HG02623 (cell line): ENCODE data around the gene RECQL5.

Source experiments
- ATAC-seq: cut with Tn5 transposase; IDR thresholded peaks from one replicate; pipeline ENCODE4 v1.9.1; 2021; ENCODE audit warnings: moderate library complexity; ENCODE audit not compliant: unreplicated experiment

Gene RECQL5

GRCh38 chr17:75688209-75688825, 21.4 kb upstream of the RECQL5 start:
- no peak for ATAC-seq

- ATAC-seq: no peak
Measured at GRCh38 chr17:75685499-75685898, 18.5 kb upstream of the RECQL5 start.

- ATAC-seq: no peak
Measured at GRCh38 chr17:75684924-75685323, 18.0 kb upstream of the RECQL5 start.

- no peak for ATAC-seq
Measured at GRCh38 chr17:75684249-75684648, 17.3 kb upstream of the RECQL5 start.

GRCh38 chr17:75683583-75683982, 16.6 kb upstream of the RECQL5 start:
- ATAC-seq: no peak

- no peak for ATAC-seq
Measured at GRCh38 chr17:75681289-75681688, 14.3 kb upstream of the RECQL5 start.

GRCh38 chr17:75680431-75680830, 13.5 kb upstream of the RECQL5 start:
- ATAC-seq: no peak

- no peak for ATAC-seq
Measured at GRCh38 chr17:75679706-75680211, 12.8 kb upstream of the RECQL5 start.

GRCh38 chr17:75676461-75676860, 9.5 kb upstream of the RECQL5 start:
- ATAC-seq: no peak

- ATAC-seq: no peak
Measured at GRCh38 chr17:75673487-75673886, 6.5 kb upstream of the RECQL5 start.

GRCh38 chr17:75672011-75672410, 5.1 kb upstream of the RECQL5 start:
- no peak for ATAC-seq

- no peak for ATAC-seq
Measured at GRCh38 chr17:75670868-75671267, 3.9 kb upstream of the RECQL5 start.

- no peak for ATAC-seq
Measured at GRCh38 chr17:75668489-75668888, 1.5 kb upstream of the RECQL5 start.

GRCh38 chr17:75667825-75668224, 871 bp upstream of the RECQL5 start:
- no peak for ATAC-seq

GRCh38 chr17:75665981-75666380, 973 bp downstream of the RECQL5 start:
- ATAC-seq: no peak

GRCh38 chr17:75664099-75664549, 2.8 kb downstream of the RECQL5 start:
- ATAC-seq: peak; percentile 57

- no peak for ATAC-seq
Measured at GRCh38 chr17:75662511-75662910, 4.4 kb downstream of the RECQL5 start.

- ATAC-seq: no peak
Measured at GRCh38 chr17:75661531-75661930, 5.4 kb downstream of the RECQL5 start.

GRCh38 chr17:75658237-75658636, 8.7 kb downstream of the RECQL5 start:
- ATAC-seq: no peak

- ATAC-seq: no peak
Measured at GRCh38 chr17:75654176-75654575, 12.8 kb downstream of the RECQL5 start.

- no peak for ATAC-seq
Measured at GRCh38 chr17:75652934-75653549, 13.9 kb downstream of the RECQL5 start.

GRCh38 chr17:75652341-75652740, 14.6 kb downstream of the RECQL5 start:
- ATAC-seq: no peak

GRCh38 chr17:75650874-75651273, 16.1 kb downstream of the RECQL5 start:
- ATAC-seq: no peak
